Neural cell (in vitro differentiated cells): ENCODE measurements around the gene COCH. TPM values are rescaled to one million over a fixed set of nuclear protein-coding genes. Genes with fewer than 3 reads are reported as not detected.
"Not testable (repeated sequence)": the region's sequence is repeated elsewhere in the genome, so short reads cannot be mapped to it uniquely, and the experiment has no call there.

Source experiments
- H2AFZ ChIP-seq: fragments of 200-600, 300-800 bp; sonication (generic), shearing (Covaris generic); 2 replicates; pipeline ENCODE4 v1.6.0; 2014; ENCODE audit warnings: low read depth, mild to moderate bottlenecking, antibody characterized with exemption, low read length, moderate library complexity
- H3F3A ChIP-seq: fragments of 200-600 bp; shearing (Covaris generic); 2 replicates; pipeline ENCODE4 v1.6.1; 2016; ENCODE audit warnings: mild to moderate bottlenecking, moderate library complexity, mixed read lengths, antibody characterized with exemption, low read length; ENCODE audit not compliant: insufficient read depth, poor library complexity, severe bottlenecking
- H3K27ac ChIP-seq: fragments of 200-600, 300-800 bp; sonication (generic), shearing (Covaris generic); 2 replicates; pipeline ENCODE4 v1.5.1; 2014; ENCODE audit warnings: mild to moderate bottlenecking, low read length, moderate library complexity
- H3K27me3 ChIP-seq: fragments of 300-800, 200-600 bp; sonication (generic), shearing (Covaris generic); 2 replicates; pipeline ENCODE4 v1.6.0; 2014; ENCODE audit warnings: mild to moderate bottlenecking, low read depth, low read length, moderate library complexity; ENCODE audit not compliant: insufficient read depth
- H3K36me3 ChIP-seq: fragments of 300-800, 200-600 bp; sonication (generic), shearing (Covaris generic); 2 replicates; pipeline ENCODE4 v1.5.1; 2014; ENCODE audit warnings: mild to moderate bottlenecking, antibody characterized with exemption, low read length, moderate library complexity; ENCODE audit not compliant: insufficient read depth
- H3K4me2 ChIP-seq: fragments of 300-800, 200-600 bp; sonication (generic), shearing (Covaris generic); 2 replicates; pipeline ENCODE4 v1.6.0; 2014; ENCODE audit warnings: mild to moderate bottlenecking, low read length
- H3K4me3 ChIP-seq: fragments of 300-800, 200-600 bp; sonication (generic), shearing (Covaris generic); 2 replicates; pipeline ENCODE4 v1.5.1; 2014; ENCODE audit warnings: mild to moderate bottlenecking, low read length, moderate library complexity
- H3K79me2 ChIP-seq: fragments of 200-600 bp; shearing (Covaris generic); replicated peaks from 2 replicates; pipeline ENCODE4 v1.6.0; 2014; ENCODE audit warnings: mild to moderate bottlenecking, low read length, moderate library complexity; ENCODE audit not compliant: insufficient read depth
- H3K9ac ChIP-seq: fragments of 300-800, 200-600 bp; sonication (generic), shearing (Covaris generic); 2 replicates; pipeline ENCODE4 v1.6.1; 2016; ENCODE audit warnings: mild to moderate bottlenecking, low read length, mixed read lengths
- H3K9me2 ChIP-seq: fragments of 200-600 bp; shearing (Covaris generic); 2 replicates; pipeline ENCODE4 v1.6.1; 2016; ENCODE audit warnings: mild to moderate bottlenecking, low read length, mixed read lengths; ENCODE audit not compliant: insufficient read depth
- H3K9me3 ChIP-seq: fragments of 200-600, 300-800 bp; sonication (generic), shearing (Covaris generic); 2 replicates; pipeline ENCODE4 v1.6.1; 2016; ENCODE audit warnings: mild to moderate bottlenecking, mixed run types, low read length, moderate library complexity, mixed read lengths
- H4K20me1 ChIP-seq: fragments of 200-600 bp; shearing (Covaris generic); 2 replicates; pipeline ENCODE4 v1.6.1; 2016; ENCODE audit warnings: mild to moderate bottlenecking, mixed run types; ENCODE audit not compliant: insufficient read depth
- EP300 ChIP-seq: fragments of 450-650 bp; conservative IDR thresholded peaks from 2 replicates; pipeline ENCODE4 v1.6.1; 2014; ENCODE audit warnings: antibody characterized with exemption, mild to moderate bottlenecking, moderate library complexity; ENCODE audit not compliant: poor library complexity, severe bottlenecking
- EZH2 ChIP-seq: fragments of 200-600, 300-800 bp; shearing (Covaris generic), sonication (generic); IDR thresholded peaks from 2 replicates; pipeline ENCODE4 v1.6.1; 2014; ENCODE audit warnings: antibody characterized with exemption, low read length, borderline replicate concordance, mild to moderate bottlenecking; ENCODE audit not compliant: insufficient read depth, poor library complexity, severe bottlenecking
- MXI1 ChIP-seq: fragments of 450-650 bp; conservative IDR thresholded peaks from 2 replicates; pipeline ENCODE4 v1.6.1; 2014; ENCODE audit warnings: antibody characterized with exemption, mild to moderate bottlenecking; ENCODE audit not compliant: poor library complexity, severe bottlenecking
- POLR2AphosphoS5 ChIP-seq: IDR thresholded peaks from 2 replicates; pipeline ENCODE4 v1.6.1; 2012
- RAD21 ChIP-seq: fragments of 450-650 bp; conservative IDR thresholded peaks from 2 replicates; pipeline ENCODE4 v1.6.1; 2014; ENCODE audit warnings: antibody characterized with exemption, mild to moderate bottlenecking, moderate library complexity
- TAF1 ChIP-seq: IDR thresholded peaks from 2 replicates; pipeline ENCODE4 v1.6.1; 2012; ENCODE audit warnings: low read depth
- polyA plus RNA-seq: library from polyadenylated mRNA; depleted of rRNA; stranded (reverse); fragments of >200 nt; gene quantifications from 2 replicates; pipeline ENCODE4 v1.2.3, GENCODE V29; 2014
- TF ChIP-seq, protein P1 (sequence below): IDR thresholded peaks from 2 replicates; pipeline ENCODE4 v1.6.1; 2012; ENCODE audit warnings: borderline replicate concordance
- TF ChIP-seq, protein P2 (sequence below): fragments of 450-650 bp; IDR thresholded peaks from 2 replicates; pipeline ENCODE4 v1.5.1; 2014; ENCODE audit warnings: antibody characterized with exemption, mild to moderate bottlenecking, moderate library complexity; ENCODE audit not compliant: poor library complexity, severe bottlenecking

COCH gene
- polyA plus RNA-seq, 1 donor from 2014 or later, result 45.0 TPM

DNA sequence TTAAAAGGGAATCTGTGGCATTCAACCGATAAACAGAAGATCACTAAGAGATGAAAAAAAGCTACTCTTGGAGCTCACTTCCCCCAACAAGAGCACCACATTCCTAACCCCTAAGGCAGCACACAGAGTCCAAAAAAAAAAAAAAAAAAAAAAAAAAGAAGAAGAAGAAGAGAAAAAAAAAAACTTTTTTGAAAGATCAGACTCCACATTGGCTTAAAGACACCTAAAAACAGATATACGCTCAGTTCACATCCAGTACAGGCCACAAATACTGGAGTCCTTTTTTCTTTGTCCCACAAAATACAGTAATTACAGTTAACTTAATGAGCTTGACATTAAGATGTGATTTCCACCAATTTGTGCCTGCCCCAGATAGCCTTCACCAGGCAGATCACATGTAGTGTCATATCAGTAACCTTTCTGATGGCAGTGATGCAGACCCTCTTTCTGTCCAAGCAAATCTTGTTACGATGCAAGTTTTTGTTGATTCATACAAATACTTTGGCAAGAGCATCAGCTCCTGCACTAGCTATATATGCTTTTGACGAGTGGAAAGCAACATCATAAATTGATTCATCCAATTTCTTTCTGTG, 20.7 kb downstream of the COCH start:
- no peaks in the 10 kb centered on the region for H4K20me1 ChIP-seq
- H3K36me3 ChIP-seq, result peaks cover 7% of the 10 kb centered on the region
- H3K27me3 ChIP-seq, result no peaks in the 10 kb centered on the region
- no peaks in the 10 kb centered on the region for H3F3A ChIP-seq
- no peak for TF ChIP-seq TAF1
- no peak for TF ChIP-seq MXI1
- no peak for TF ChIP-seq POLR2AphosphoS5
- no peak for TF ChIP-seq EZH2
- TF ChIP-seq, protein P1, sequence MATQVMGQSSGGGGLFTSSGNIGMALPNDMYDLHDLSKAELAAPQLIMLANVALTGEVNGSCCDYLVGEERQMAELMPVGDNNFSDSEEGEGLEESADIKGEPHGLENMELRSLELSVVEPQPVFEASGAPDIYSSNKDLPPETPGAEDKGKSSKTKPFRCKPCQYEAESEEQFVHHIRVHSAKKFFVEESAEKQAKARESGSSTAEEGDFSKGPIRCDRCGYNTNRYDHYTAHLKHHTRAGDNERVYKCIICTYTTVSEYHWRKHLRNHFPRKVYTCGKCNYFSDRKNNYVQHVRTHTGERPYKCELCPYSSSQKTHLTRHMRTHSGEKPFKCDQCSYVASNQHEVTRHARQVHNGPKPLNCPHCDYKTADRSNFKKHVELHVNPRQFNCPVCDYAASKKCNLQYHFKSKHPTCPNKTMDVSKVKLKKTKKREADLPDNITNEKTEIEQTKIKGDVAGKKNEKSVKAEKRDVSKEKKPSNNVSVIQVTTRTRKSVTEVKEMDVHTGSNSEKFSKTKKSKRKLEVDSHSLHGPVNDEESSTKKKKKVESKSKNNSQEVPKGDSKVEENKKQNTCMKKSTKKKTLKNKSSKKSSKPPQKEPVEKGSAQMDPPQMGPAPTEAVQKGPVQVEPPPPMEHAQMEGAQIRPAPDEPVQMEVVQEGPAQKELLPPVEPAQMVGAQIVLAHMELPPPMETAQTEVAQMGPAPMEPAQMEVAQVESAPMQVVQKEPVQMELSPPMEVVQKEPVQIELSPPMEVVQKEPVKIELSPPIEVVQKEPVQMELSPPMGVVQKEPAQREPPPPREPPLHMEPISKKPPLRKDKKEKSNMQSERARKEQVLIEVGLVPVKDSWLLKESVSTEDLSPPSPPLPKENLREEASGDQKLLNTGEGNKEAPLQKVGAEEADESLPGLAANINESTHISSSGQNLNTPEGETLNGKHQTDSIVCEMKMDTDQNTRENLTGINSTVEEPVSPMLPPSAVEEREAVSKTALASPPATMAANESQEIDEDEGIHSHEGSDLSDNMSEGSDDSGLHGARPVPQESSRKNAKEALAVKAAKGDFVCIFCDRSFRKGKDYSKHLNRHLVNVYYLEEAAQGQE, result no peak
- TF ChIP-seq, protein P2, sequence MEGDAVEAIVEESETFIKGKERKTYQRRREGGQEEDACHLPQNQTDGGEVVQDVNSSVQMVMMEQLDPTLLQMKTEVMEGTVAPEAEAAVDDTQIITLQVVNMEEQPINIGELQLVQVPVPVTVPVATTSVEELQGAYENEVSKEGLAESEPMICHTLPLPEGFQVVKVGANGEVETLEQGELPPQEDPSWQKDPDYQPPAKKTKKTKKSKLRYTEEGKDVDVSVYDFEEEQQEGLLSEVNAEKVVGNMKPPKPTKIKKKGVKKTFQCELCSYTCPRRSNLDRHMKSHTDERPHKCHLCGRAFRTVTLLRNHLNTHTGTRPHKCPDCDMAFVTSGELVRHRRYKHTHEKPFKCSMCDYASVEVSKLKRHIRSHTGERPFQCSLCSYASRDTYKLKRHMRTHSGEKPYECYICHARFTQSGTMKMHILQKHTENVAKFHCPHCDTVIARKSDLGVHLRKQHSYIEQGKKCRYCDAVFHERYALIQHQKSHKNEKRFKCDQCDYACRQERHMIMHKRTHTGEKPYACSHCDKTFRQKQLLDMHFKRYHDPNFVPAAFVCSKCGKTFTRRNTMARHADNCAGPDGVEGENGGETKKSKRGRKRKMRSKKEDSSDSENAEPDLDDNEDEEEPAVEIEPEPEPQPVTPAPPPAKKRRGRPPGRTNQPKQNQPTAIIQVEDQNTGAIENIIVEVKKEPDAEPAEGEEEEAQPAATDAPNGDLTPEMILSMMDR, result no peak
- no peak for TF ChIP-seq RAD21
- H3K9me3 ChIP-seq, result no peaks in the 10 kb centered on the region
- H3K4me3 ChIP-seq, result no peak overlapping the region
- no peak overlapping the region for H2AFZ ChIP-seq
- H3K9ac ChIP-seq, result no peak overlapping the region
- H3K27ac ChIP-seq, result no peak overlapping the region
- no peak overlapping the region for H3K4me2 ChIP-seq
- H3K79me2 ChIP-seq, result no peaks in the 10 kb centered on the region
- no peaks in the 10 kb centered on the region for H3K9me2 ChIP-seq

- Histone ChIP-seq H3K9me3 (no peaks in the 10 kb centered on the region), H3F3A (no peaks in the 10 kb centered on the region), H3K9me2 (no peaks in the 10 kb centered on the region), H4K20me1 (no peaks in the 10 kb centered on the region), H3K36me3 (peaks cover 7% of the 10 kb centered on the region), H3K79me2 (no peaks in the 10 kb centered on the region), H3K4me3 (no peak overlapping the region), H3K27ac (no peak overlapping the region), H3K4me2 (no peak overlapping the region), H3K9ac (no peak overlapping the region), H3K27me3 (no peaks in the 10 kb centered on the region), H2AFZ (no peak overlapping the region)
- TF ChIP-seq RAD21 (no peak), EP300 (no peak)
- TF ChIP-seq, protein P1, result no peak
Measured at GRCh38 chr14:30896435-30896834, 22.1 kb downstream of the COCH start.

- H3K36me3 ChIP-seq, H4K20me1 ChIP-seq, H3K27me3 ChIP-seq, H3K79me2 ChIP-seq, H3K9ac ChIP-seq, H3F3A ChIP-seq, H3K4me2 ChIP-seq, H2AFZ ChIP-seq, H3K27ac ChIP-seq, H3K9me3 ChIP-seq, H3K9me2 ChIP-seq, H3K4me3 ChIP-seq: not testable (repeated sequence)
Measured at GRCh38 chr14:30897121-30897520, 22.8 kb downstream of the COCH start.
